WTC11 (cell line): ENCODE data around the gene ECT2. TPM values are rescaled to one million over a fixed set of nuclear protein-coding genes. Genes with fewer than 3 reads are reported as not detected.

Experiments
- CDX4 ChIP-seq: fragments of 250-450 bp; sonication (Bioruptor Pico); IDR thresholded peaks from 2 replicates; pipeline ENCODE4 v1.9.0; 2021; ENCODE audit warnings: moderate library complexity, mild to moderate bottlenecking, inconsistent platforms, borderline replicate concordance
- ETV6 ChIP-seq: sonication (generic); formaldehyde crosslinking; IDR thresholded peaks from 2 replicates; pipeline ENCODE4 v1.8.1; 2022; ENCODE audit warnings: mild to moderate bottlenecking, missing genetic modification reagents
- FOXP1 ChIP-seq: sonication (generic); formaldehyde crosslinking; IDR thresholded peaks from 2 replicates; pipeline ENCODE4 v1.8.0; 2022; ENCODE audit warnings: missing genetic modification reagents, mild to moderate bottlenecking, moderate library complexity, borderline replicate concordance
- GABPB1 ChIP-seq: sonication (generic); formaldehyde crosslinking; IDR thresholded peaks from 2 replicates; pipeline ENCODE4 v1.8.1; 2023; ENCODE audit warnings: mild to moderate bottlenecking, missing genetic modification reagents
- MLX ChIP-seq: sonication (generic); formaldehyde crosslinking; IDR thresholded peaks from 2 replicates; pipeline ENCODE4 v1.8.1; 2023; ENCODE audit warnings: mild to moderate bottlenecking, missing genetic modification reagents, moderate library complexity
- NR2C2 ChIP-seq: sonication (generic); formaldehyde crosslinking; IDR thresholded peaks from 2 replicates; pipeline ENCODE4 v1.8.0; 2022; ENCODE audit warnings: mild to moderate bottlenecking, missing genetic modification reagents
- PREB ChIP-seq: sonication (generic); formaldehyde crosslinking; IDR thresholded peaks from 2 replicates; pipeline ENCODE4 v1.8.1; 2022; ENCODE audit warnings: mild to moderate bottlenecking, missing genetic modification reagents, moderate library complexity, borderline replicate concordance
- ZBTB21 ChIP-seq: sonication (generic); formaldehyde crosslinking; IDR thresholded peaks from 2 replicates; pipeline ENCODE4 v1.8.1; 2023; ENCODE audit warnings: mild to moderate bottlenecking, missing genetic modification reagents, borderline replicate concordance
- ZNF232 ChIP-seq: sonication (generic); formaldehyde crosslinking; IDR thresholded peaks from 2 replicates; pipeline ENCODE4 v1.8.0; 2022; ENCODE audit warnings: mild to moderate bottlenecking, missing genetic modification reagents
- ZNF263 ChIP-seq: sonication (generic); formaldehyde crosslinking; IDR thresholded peaks from 2 replicates; pipeline ENCODE4 v1.8.1; 2022; ENCODE audit warnings: low read depth, mild to moderate bottlenecking, moderate library complexity, missing genetic modification reagents
- ZNF416 ChIP-seq: fragments of 250-450 bp; sonication (Bioruptor Pico); IDR thresholded peaks from 2 replicates; pipeline ENCODE4 v1.9.0; 2021; ENCODE audit warnings: mild to moderate bottlenecking, inconsistent platforms
- ZNF425 ChIP-seq: fragments of 250-450 bp; sonication (Bioruptor Pico); conservative IDR thresholded peaks from 2 replicates; pipeline ENCODE4 v1.9.0; 2021; ENCODE audit warnings: mild to moderate bottlenecking
- total RNA-seq: library from RNA; stranded (reverse); gene quantifications from 3 replicates; pipeline ENCODE4 v1.2.3, GENCODE V29; 2021
- TF ChIP-seq, protein P1 (sequence below): fragments of 250-450 bp; sonication (Bioruptor Pico); IDR thresholded peaks from 2 replicates; pipeline ENCODE4 v1.9.0; 2021; ENCODE audit warnings: mild to moderate bottlenecking, borderline replicate concordance
- TF ChIP-seq, protein P2 (sequence below): sonication (generic); formaldehyde crosslinking; IDR thresholded peaks from 2 replicates; pipeline ENCODE4 v1.8.1; 2022; ENCODE audit warnings: mild to moderate bottlenecking, moderate library complexity, missing genetic modification reagents
- TF ChIP-seq, protein P3 (sequence below): sonication (generic); formaldehyde crosslinking; IDR thresholded peaks from 2 replicates; pipeline ENCODE4 v1.8.0; 2022; ENCODE audit warnings: mild to moderate bottlenecking, missing genetic modification reagents
- TF ChIP-seq, protein P4 (sequence below): sonication (generic); formaldehyde crosslinking; IDR thresholded peaks from 2 replicates; pipeline ENCODE4 v1.8.0; 2022; ENCODE audit warnings: mild to moderate bottlenecking, missing genetic modification reagents

ECT2 gene
- total RNA-seq, 1 experiment from 2014 or later: 97.7 TPM

DNA sequence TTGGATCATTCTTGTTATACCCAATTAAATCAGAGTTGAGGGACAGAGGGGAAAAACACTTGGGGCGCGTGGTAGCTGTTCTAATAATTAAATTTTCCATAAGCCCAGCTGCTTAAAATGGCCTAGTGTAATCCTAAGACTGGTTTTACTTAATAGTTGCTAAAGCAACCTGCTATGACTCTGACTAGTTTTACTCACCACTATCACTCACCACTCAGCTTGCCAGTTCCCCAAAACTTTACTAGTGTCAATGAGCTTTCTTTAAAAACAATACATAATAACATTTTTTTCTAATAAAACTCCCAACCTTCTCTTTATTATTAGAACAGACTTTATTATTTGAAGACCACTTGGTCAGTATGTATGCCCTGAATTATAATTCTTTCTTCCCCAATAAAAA is 49.6 kb downstream of the ECT2 start (continued):
- TF ChIP-seq, protein P1, sequence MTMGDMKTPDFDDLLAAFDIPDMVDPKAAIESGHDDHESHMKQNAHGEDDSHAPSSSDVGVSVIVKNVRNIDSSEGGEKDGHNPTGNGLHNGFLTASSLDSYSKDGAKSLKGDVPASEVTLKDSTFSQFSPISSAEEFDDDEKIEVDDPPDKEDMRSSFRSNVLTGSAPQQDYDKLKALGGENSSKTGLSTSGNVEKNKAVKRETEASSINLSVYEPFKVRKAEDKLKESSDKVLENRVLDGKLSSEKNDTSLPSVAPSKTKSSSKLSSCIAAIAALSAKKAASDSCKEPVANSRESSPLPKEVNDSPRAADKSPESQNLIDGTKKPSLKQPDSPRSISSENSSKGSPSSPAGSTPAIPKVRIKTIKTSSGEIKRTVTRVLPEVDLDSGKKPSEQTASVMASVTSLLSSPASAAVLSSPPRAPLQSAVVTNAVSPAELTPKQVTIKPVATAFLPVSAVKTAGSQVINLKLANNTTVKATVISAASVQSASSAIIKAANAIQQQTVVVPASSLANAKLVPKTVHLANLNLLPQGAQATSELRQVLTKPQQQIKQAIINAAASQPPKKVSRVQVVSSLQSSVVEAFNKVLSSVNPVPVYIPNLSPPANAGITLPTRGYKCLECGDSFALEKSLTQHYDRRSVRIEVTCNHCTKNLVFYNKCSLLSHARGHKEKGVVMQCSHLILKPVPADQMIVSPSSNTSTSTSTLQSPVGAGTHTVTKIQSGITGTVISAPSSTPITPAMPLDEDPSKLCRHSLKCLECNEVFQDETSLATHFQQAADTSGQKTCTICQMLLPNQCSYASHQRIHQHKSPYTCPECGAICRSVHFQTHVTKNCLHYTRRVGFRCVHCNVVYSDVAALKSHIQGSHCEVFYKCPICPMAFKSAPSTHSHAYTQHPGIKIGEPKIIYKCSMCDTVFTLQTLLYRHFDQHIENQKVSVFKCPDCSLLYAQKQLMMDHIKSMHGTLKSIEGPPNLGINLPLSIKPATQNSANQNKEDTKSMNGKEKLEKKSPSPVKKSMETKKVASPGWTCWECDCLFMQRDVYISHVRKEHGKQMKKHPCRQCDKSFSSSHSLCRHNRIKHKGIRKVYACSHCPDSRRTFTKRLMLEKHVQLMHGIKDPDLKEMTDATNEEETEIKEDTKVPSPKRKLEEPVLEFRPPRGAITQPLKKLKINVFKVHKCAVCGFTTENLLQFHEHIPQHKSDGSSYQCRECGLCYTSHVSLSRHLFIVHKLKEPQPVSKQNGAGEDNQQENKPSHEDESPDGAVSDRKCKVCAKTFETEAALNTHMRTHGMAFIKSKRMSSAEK (CRISPR knock-in tag): no peak
- TF ChIP-seq ZNF425 (no peak), ZNF232 (no peak), MLX (no peak), ZBTB21 (CRISPR knock-in tag) (no peak), NR2C2 (CRISPR knock-in tag) (no peak), ZNF263 (no peak), CDX4 (no peak), ZNF416 (CRISPR knock-in tag) (no peak), GABPB1 (CRISPR knock-in tag) (no peak), PREB (CRISPR knock-in tag) (no peak), FOXP1 (CRISPR knock-in tag) (no peak), ETV6 (CRISPR knock-in tag) (no peak)
- TF ChIP-seq, protein P2, sequence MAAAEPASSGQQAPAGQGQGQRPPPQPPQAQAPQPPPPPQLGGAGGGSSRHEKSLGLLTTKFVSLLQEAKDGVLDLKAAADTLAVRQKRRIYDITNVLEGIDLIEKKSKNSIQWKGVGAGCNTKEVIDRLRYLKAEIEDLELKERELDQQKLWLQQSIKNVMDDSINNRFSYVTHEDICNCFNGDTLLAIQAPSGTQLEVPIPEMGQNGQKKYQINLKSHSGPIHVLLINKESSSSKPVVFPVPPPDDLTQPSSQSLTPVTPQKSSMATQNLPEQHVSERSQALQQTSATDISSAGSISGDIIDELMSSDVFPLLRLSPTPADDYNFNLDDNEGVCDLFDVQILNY (CRISPR knock-in tag): no peak
- TF ChIP-seq, protein P3, sequence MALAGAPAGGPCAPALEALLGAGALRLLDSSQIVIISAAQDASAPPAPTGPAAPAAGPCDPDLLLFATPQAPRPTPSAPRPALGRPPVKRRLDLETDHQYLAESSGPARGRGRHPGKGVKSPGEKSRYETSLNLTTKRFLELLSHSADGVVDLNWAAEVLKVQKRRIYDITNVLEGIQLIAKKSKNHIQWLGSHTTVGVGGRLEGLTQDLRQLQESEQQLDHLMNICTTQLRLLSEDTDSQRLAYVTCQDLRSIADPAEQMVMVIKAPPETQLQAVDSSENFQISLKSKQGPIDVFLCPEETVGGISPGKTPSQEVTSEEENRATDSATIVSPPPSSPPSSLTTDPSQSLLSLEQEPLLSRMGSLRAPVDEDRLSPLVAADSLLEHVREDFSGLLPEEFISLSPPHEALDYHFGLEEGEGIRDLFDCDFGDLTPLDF: no peak
- TF ChIP-seq, protein P4, sequence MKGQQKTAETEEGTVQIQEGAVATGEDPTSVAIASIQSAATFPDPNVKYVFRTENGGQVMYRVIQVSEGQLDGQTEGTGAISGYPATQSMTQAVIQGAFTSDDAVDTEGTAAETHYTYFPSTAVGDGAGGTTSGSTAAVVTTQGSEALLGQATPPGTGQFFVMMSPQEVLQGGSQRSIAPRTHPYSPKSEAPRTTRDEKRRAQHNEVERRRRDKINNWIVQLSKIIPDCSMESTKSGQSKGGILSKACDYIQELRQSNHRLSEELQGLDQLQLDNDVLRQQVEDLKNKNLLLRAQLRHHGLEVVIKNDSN (CRISPR knock-in tag): no peak
